ENCODE data around the gene PRTG. TPM values are rescaled to one million over a fixed set of nuclear protein-coding genes. Genes with fewer than 3 reads are reported as not detected.

PRTG gene
- total and polyA plus RNA-seq, 9 of the 15 experiments (the other 6 are each of a cell fraction or from before 2014, with no cell fraction given) = under 0.01 to 0.14 (median 0.06) TPM; not detected in 1

DNA sequence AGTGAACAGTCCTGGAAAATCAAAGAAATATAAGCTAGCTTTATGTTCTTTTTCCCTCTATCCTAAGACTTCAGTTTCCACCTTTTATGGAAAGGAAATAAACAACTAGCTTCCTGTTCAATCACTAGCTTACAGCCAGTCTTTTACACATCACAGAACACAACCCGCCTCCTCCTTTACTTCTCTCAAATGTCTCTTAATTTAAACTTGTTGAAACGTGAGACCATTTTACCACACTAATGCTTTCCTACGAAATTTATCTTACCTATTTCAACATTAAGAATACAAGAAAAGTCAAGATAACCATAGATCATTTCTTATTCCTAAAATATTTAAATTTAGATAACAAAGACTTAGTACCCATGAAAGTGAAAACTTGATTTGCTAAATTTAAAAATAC is 6.2 kb downstream of the PRTG start:
- H3K4me3 ChIP-seq = no peak overlapping the region
- POLR2A ChIA-PET = interaction anchor here (1.5 kb wide), 1 partner anchor 10 kb away, joined by 4 read pairs; no protein-coding TSS in a partner anchor
- H3K27ac ChIP-seq (ENCODE audit: extremely low read depth, low read depth, low read length) = no peak overlapping the region
- FAIRE-seq (no peak), DNase-seq (ENCODE audit: extremely low read depth in 1 of 4, low spot score in 3 of 4) (no peak), ATAC-seq (no peak)
- H3K9ac ChIP-seq (ENCODE audit: insufficient read depth in 1 of 2, low read depth in 2 of 2, low read length in 2 of 2) = no peak overlapping the region
- H3K4me2 ChIP-seq (ENCODE audit: insufficient read depth, low read length) = no peak overlapping the region
- no peaks in the 10 kb centered on the region for H3K36me3 ChIP-seq (ENCODE audit: control insufficient read depth, insufficient read depth, low read length)
- H3K27me3 ChIP-seq (ENCODE audit: control insufficient read depth in 2 of 2, insufficient read depth in 2 of 2, low read length in 2 of 2) = peaks cover 8 to 13% of the 10 kb centered on the region in 2 experiments
- CTCF ChIA-PET (ENCODE audit: low intra/inter-chr PET ratio) = no interaction called here
- H4K20me1 ChIP-seq (replicated peaks; ENCODE audit: control insufficient read depth, insufficient read depth, low read length) = no peaks in the 10 kb centered on the region
- no peaks in the 10 kb centered on the region; a peak in 1 of 5 replicates for H3K4me1 ChIP-seq (replicated peaks in 1 of 2; ENCODE audit: control insufficient read depth in 2 of 2, insufficient read depth in 2 of 2, low read length in 2 of 2)
- 1% methylated on average over 3 of the region's 3 CpGs for WGBS (ENCODE audit: insufficient coverage, low coverage, missing lambda C conversion rate)
- BruUV-seq (replicated peaks) = no TSS peak
- H2AFZ ChIP-seq (ENCODE audit: low read depth, low read length) = 0 out of 2 replicates have a peak overlapping the region, but pooled peaks have one; percentile 23
- H3K9me1 ChIP-seq (ENCODE audit: control insufficient read depth, insufficient read depth, low read length) = no peaks in the 10 kb centered on the region
- H3K9me3 ChIP-seq (replicated peaks; ENCODE audit: control insufficient read depth, insufficient read depth, low read depth, low read length) = no peaks in the 10 kb centered on the region
- intact Hi-C loops (cut with micrococcal nuclease) (no loop called here), in situ Hi-C loops (cut with MboI) (no loop called here)
- no peaks in the 10 kb centered on the region for H3K79me2 ChIP-seq (ENCODE audit: control insufficient read depth, insufficient read depth, low read length)
- TF ChIP-seq ZBTB17 (CRISPR knock-in tag; IDR thresholded peaks at IDR 0.05) (no peak), HNRNPH1 (optimal IDR thresholded peaks at IDR 0.05; ENCODE audit: low read depth, low read length) (no peak), IRF2 (CRISPR knock-in tag; IDR thresholded peaks at IDR 0.05) (no peak), ZNF24 (IDR thresholded peaks at IDR 0.05) (no peak), KLF13 (tag; IDR thresholded peaks at IDR 0.05; ENCODE audit: borderline replicate concordance, low read depth) (no peak), SMARCC2 (IDR thresholded peaks at IDR 0.05; ENCODE audit: low read depth) (no peak), TAF7 (tag; IDR thresholded peaks at IDR 0.05) (no peak), HDAC1 (IDR thresholded peaks at IDR 0.05) (no peak), MTA1 (IDR thresholded peaks at IDR 0.05; ENCODE audit: borderline replicate concordance) (no peak), MEF2D (tag; conservative IDR thresholded peaks at IDR 0.05; ENCODE audit: low read depth) (no peak), ZNF384 (IDR thresholded peaks at IDR 0.05; ENCODE audit: low read depth, low read length) (no peak), NELFE (IDR thresholded peaks at IDR 0.05; ENCODE audit: insufficient read depth, insufficient read length) (no peak), ZBED1 (IDR thresholded peaks at IDR 0.05) (no peak), NR2C1 (IDR thresholded peaks at IDR 0.05) (no peak), NR2C1 (tag; IDR thresholded peaks at IDR 0.05) (no peak), CREB5 (CRISPR knock-in tag; IDR thresholded peaks at IDR 0.05) (no peak)
- TF ChIP-seq, protein P1, sequence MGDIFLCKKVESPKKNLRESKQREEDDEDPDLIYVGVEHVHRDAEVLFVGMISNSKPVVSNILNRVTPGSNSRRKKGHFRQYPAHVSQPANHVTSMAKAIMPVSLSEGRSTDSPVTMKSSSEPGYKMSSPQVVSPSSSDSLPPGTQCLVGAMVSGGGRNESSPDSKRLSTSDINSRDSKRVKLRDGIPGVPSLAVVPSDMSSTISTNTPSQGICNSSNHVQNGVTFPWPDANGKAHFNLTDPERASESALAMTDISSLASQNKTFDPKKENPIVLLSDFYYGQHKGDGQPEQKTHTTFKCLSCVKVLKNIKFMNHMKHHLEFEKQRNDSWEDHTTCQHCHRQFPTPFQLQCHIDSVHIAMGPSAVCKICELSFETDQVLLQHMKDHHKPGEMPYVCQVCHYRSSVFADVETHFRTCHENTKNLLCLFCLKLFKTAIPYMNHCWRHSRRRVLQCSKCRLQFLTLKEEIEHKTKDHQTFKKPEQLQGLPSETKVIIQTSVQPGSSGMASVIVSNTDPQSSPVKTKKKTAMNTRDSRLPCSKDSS (IDR thresholded peaks at IDR 0.05; ENCODE audit: low read depth, partially characterized antibody) = no peak
- TF ChIP-seq, protein P2, sequence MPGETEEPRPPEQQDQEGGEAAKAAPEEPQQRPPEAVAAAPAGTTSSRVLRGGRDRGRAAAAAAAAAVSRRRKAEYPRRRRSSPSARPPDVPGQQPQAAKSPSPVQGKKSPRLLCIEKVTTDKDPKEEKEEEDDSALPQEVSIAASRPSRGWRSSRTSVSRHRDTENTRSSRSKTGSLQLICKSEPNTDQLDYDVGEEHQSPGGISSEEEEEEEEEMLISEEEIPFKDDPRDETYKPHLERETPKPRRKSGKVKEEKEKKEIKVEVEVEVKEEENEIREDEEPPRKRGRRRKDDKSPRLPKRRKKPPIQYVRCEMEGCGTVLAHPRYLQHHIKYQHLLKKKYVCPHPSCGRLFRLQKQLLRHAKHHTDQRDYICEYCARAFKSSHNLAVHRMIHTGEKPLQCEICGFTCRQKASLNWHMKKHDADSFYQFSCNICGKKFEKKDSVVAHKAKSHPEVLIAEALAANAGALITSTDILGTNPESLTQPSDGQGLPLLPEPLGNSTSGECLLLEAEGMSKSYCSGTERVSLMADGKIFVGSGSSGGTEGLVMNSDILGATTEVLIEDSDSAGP (CRISPR knock-in tag; IDR thresholded peaks at IDR 0.05) = no peak

Data from K562 (cell line).